Metanephros (tissue), 1 donor: ENCODE results near the gene GALNT1. TPM values are rescaled to one million over a fixed set of nuclear protein-coding genes. Genes with fewer than 3 reads are reported as not detected.

ENCODE experiments used
- total RNA-seq: library from RNA; depleted of rRNA; stranded (reverse); fragments of >200 nt; gene quantifications from one replicate; pipeline ENCODE4 v1.2.3, GENCODE V29; 2014

Gene GALNT1
- total RNA-seq, result 36.1 TPM

DNA sequence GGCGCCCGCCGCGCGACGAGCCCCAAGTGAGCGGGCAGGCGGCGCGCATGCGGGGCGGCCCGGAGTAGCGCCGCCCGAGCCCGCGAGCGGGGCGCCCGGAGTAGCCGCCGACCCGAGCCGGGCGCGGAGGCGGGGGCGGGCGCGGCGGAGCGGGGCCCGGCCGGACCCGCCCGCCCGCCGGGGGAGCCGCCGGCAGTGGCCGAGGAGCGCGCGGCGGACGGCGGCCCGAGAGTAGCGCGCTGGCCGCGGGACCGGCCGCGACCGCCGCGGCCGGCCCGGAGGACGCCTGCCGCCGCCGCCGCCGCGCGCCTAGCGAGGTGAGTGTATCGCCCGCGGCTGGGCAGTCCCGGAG, at the start of gene GALNT1:
Gene GALNT1 (plus strand): TSS at position 195 of the 352 bp plus-strand sequence. CDS start 72,923 bp downstream, outside the sequence.

Other genes with a start within 250 kb of the GALNT1 start
- 45.5 TPM for gene ZNF24, start 237.3 kb upstream of the GALNT1 start, total RNA-seq
- gene ZNF396, start 204.4 kb upstream of the GALNT1 start, total RNA-seq, result 3.9 TPM
- 12.3 TPM for gene INO80C, start 83.8 kb upstream of the GALNT1 start, total RNA-seq